HG03342 (cell line): Measurements from ENCODE around the gene LMAN2.
"Not testable (repeated sequence)": the region's sequence is repeated elsewhere in the genome, so short reads cannot be mapped to it uniquely, and the experiment has no call there.

Experiments used
- ATAC-seq: cut with Tn5 transposase; IDR thresholded peaks from one replicate; pipeline ENCODE4 v1.9.1; 2021; ENCODE audit warnings: mild to moderate bottlenecking, moderate library complexity; ENCODE audit not compliant: unreplicated experiment

The LMAN2 gene

DNA sequence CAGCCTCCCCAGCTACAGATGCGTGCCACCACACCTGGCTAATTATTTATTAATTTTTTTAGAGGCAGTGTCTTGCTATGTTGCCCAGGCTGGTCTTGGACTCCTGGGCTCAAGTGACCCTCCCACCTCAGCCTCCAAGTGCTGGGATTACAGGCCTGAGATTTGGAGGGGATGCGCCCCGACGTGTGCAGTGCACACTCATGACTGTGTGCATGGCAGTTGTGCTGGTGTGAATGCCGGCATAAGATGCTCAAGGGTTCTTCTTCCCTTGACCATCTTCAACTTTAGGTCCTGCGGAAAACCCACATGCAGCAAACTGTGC is 29.3 kb upstream of the LMAN2 start:
- ATAC-seq = no peak

DNA sequence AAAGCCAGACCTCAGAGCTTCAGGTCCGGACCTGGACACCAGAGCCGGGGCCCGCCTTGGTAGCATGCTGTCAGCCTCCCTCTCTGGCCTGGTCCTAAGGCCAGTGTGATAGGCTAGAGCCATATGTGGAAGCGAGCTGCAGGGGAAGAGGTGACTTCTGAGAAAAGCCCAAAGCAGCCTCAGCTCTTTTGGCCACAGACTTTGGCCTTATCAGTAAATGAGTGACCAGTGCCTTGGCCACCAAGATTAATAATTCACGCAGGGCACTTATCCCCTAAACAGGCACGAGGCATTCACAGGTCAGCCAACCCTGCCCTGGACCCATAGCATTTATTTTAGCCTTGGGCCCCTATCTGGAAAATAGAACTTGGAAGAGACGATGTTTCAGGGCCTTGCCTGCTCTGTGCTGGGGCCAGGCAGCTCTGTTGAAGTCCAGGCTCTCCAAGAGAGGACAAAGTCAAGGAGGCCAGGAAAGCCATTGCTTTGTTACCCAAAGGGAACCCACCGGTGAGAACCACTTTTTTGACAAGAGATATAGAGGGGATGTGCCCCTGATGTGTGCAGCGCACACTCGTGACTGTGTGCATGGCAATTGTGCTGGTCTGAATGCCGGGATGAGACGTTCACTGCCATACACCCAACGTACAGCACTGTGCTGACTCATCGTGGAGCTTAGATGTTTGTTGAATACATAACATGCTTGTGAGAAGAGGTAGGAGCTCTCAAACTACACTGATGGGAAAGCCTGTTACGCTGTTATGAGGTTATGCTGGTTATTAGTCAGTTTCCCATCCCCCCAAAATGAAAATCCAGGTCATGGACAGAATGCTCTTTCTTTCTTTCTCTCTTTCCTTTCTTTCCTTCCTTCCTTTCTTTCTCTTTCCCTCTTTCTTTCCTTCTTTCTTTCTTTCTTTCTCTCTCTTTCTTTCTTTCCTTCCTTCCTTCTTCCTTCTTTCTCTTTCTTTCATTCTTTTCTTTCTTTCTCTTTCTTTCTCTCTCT is 27.7 kb upstream of the LMAN2 start:
- peak; percentile 54 for ATAC-seq

DNA sequence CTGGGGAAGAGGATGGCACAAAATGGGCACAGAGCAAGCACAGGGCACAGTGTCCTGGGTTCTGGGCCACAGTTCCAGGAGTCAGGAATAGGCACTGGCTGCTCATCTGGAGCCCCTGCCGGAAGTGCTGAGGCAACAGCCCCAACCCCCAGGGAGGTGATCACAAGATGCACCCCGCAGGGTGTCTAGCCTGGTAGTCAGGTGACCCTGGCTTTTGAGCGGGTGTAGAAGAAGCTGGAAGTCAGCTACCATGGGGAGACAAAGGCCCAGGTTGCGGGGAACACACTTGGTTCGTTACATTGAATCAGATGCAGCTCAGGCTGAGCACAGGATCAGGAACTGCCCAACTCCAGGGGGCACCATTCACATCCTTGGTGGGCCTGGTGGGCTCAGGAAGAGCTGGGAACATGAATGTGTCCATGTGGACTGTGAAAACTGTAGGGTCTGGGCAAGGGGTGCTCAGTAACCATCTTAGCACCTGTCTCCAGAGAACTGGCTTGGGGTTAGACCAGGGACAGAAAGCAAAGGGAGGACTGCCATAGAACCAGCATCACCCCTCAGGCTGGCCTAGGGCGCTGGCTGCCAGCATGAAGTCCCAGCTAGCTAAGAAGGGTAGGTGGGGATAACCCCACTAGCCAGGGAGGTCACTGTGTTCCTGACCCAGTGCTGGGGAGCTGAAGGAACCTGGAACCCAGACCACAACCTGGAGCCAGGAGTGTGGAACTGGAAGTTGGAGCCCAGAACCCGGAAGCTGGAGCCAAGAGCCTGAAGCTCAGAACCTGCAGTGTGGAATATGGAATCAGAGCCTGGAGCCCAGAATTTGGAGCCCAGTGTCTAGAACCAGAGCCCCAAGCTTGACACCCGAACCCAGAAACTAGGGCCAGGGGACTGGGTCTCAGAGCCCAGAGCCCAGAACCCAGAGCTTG is 26.6 kb upstream of the LMAN2 start:
- ATAC-seq = no peak

DNA sequence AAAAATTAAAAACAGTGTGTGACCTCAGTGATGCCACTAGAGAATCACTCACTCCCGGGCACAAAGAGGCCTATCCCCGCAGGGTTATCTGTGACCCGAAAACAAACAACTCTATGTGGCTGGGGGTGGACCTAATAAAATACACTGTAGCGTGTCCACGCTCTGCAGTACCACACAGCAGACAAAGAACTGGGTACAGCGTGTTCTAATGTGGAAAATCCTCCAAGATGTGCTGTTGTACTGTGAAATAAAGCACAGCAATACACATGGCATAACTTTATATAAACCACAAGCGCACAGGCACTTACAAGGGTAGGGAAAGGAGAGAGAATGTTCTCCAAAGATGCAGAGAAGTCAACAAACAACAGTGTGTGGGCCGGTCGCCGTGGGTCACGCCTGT is 24.6 kb upstream of the LMAN2 start:
- ATAC-seq = no peak

DNA sequence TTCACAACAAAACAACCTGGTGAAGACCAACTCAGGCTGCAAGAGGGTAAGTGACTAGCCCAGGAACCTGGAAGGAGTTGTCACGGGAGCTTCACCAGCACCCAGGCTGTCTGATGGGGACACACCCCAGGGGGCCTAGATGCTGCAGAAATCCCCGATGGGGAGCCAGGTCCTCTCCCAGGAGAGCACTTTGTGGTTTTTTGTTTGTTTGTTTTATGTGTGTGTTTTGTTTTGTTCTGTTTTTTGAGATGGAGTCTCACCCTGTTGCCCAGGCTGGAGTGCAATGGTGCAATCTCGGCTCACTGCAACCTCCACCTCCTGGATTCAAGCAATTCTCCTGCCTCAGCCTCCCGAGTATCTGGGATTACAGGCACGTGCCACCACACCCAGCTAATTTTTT is 24.0 kb upstream of the LMAN2 start:
- not testable (repeated sequence) for ATAC-seq

DNA sequence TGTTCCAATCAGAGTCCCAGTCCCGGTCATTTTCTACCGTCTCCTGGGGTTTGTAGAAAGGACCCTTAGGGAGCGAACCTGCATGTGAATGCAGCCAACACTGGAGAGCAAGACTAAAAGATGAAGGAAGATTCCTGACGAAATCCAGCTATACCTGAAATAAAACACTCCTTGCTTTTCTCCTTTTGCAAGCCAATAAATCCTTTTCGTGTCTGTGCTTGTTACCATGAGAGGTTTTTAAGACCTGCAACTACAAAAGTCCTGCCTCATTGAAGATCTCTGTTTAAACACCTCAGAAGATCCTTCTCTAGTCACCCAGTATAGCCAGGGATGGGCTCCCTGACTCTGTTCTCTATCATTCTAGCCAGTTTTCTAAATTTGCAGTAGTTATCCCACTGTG is 22.7 kb upstream of the LMAN2 start:
- ATAC-seq = no peak

DNA sequence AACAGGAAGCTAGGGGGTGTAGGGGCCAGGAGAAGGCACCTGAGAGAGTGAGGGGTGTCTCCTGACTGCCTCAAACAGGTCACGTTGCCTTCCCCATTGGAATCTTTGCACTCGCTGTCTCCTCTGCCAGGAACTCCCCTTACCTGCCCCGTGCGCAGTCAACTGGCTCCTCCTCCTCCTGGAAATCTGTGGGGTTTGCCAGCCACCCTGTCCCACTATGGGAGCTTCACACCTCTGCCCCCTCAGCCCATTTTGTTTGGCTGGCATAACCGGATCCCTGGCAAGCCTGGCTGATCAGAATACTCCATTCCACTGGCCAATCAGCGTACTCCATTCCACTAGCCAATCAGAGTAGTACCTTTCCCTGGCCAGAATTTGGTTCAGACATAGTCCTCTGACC is 22.3 kb upstream of the LMAN2 start:
- ATAC-seq = no peak

DNA sequence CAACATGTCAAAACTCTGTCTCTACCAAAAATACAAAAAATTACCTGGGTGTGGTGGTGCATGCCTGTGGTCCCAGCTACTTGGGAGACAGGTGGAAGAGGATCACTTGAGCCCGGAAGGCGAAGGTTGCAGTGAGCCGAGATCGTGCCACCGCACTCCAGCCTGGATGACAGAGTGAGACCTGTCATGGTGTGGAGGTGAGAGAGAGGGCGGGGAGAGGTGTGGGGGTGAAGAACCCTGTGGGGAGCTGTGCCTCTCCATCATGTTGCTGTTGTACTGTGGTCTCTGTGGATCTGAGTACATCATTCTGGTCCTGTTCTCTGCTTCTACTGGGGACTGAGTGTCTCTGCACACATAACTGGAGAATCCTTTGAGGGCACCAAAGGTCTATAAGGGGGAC is 21.4 kb upstream of the LMAN2 start:
- ATAC-seq = no peak

DNA sequence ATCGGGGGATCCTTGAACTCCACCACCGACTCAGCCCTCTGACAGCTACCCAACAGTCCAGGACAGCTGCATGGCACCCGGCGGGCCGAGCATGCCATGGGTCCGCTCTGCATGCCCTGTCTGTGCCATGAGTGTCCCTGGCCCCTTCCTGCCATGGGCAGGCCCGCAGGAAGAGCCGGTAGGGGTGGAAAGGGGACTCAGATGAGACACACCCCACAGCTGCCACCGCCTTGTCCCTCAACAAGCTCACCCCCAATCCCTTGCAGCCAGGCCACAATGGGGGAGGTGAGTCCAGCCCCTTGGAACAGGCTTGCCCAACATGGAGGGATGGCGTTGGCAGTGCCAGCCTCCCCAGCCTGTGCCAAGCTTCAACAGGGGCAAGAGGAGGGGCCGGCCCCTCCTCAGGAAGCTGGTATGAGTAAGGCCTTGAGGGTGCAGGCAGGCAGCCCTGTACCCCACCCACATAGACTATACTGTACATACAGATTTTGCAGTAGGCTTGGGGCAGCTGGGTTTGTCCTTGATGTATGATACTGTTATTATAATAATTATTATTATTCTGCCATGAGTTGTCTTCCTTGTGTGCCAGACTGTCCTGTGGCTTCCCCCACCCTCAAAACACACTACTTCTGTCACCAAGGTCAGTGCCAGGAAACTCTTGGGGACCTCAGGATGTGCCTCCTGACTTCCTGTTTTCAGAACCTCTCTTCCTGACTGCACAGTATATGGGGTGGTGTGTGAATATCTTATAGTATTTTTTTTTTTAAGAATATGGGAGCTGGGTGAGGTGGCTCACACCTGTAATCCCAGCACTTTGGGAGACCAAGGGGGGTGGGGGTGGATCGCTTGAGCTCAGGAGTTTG is 20.8 kb upstream of the LMAN2 start:
- ATAC-seq = no peak

DNA sequence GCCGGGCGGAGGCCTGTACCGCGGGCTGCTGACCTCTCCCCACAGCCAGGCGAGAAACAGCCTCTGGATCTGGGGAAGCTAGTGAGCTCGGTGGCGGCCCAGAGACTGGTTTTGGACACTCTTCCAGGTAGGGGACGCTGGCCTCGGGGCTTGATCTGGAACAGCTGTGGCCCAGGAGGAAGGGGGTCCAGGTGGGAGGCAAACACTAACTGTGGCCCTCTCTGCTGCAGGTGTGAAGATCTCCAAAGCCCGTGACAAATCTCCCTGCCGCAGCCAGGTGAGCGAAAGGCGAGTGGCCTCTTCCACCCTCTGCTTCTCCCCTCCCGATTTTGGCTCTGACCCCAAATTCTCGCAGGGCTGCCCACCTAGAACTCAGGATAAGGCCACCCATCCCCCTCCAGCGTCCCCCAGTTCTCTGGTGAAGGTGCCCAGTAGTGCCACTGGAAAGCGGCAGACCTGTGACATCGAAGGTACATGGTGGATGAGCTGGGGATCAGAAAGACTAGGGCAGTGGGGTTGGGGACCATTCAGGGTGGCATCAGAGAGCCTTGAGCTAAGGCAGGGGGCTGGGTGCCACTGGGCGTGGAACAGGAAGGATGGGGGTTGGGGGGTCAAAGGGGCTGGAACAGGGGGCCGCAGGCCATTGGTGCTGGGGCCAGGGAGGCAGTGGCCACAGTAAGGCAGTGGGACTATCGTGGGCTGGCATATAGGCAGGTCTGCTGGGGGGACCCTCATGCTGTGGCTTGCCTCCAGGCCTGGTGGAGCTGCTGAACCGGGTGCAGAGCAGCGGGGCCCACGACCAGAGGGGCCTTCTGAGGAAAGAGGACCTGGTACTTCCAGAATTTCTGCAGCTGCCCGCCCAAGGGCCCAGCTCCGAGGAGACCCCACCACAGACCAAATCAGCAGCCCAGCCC is 19.9 kb upstream of the LMAN2 start:
- ATAC-seq = no peak

DNA sequence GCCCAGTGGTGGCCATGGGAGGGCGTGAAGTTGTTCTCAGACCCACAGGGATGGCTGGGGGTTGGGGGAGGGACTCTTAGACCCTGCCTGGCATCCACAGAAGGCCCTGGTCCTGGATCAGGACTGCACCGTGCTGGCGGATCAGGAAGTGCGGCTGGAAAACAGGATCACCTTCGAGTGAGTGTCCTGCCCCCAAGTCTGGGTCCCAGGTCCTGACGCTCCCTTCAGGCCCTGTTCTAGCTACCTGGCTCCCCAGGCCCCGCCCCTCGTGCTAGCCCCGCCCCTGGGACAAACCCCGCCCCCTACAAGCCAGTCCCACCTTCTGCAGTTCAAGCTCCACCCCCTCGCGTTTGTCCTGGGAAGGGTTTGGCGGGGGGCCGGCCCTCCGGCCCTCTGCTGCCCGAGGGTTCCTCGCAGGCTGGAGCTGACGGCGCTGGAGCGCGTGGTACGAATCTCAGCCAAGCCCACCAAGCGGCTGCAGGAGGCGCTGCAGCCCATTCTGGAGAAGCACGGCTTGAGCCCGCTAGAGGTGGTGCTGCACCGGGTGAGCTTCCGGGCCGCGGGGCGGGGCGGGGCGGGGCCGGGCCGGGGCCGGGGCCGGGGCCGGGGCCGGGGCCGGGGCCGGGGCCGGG is 19.1 kb upstream of the LMAN2 start:
- ATAC-seq = no peak

DNA sequence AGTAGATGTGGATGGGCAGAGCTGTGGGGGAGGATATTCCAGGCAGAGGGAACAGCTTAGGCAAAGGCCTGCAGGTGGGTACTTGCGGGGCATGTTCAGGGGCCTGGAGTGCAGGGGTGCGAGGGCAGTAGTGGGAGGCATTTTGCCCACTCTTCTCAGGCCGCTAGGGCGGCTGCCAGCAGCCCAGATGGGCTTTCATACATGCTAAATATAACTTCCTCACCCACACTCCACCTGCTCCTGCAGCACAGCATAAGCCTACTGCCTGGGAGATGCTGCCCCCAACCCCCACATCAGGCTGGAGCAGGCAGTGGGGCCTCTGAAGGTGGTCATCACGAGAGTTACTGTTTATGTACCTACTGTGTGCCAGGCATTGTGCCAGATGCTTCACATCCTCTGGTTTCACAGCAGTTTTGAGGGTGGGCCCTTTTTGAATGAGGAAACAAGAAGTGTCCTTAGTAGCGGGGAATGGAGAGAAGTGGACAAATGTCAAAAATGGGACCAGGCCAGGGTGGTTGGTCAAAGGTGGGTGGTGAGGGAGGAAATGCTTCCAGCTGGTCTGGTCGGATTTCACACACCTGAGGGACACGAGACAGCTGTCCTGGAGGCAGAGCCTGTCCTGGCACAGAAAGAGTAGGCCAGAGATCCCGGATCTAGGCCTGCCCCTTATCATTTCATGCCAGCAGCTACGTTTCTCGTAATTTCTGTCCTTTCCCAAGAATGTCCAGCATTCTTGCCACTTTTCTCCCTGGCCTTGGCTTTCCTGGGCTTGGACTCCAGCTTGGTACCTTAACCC is 18.4 kb upstream of the LMAN2 start:
- ATAC-seq = no peak

DNA sequence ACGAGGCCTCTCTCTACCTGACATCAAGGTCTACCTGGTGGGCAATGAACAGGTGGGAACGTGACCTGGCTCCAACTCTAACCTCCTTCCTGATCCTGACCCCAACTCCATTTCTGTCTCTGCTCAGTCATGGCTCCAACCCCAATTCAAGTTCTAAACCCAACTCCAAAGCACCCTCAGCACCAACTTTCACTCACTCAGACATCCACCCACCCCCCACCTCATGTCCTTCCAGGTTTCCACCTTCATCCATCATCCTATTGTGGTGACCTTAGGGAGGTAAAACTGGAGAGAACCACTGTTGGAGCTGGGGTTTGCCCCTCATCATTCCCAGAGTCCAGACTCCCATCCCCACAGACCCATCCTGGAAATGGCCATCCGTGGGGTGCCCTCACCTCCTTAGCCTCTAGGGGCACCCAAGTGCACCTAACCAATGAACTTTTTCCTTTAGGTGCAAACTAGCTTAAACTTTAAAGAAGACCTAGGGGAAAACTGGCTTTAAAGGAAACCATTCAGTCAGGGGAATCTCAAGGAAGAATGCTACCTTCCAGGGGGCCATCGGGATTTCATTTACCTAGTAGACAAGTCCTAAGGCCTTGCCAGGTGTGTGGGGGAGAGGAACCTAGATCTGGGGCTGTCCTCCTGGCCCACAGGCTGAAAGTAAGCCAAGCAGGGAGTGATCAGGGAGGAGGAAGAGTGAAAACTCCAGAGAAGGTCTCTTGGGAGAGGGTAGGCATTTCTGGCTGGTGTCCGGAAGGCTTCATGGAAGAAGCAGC is 17.6 kb upstream of the LMAN2 start:
- ATAC-seq = no peak

DNA sequence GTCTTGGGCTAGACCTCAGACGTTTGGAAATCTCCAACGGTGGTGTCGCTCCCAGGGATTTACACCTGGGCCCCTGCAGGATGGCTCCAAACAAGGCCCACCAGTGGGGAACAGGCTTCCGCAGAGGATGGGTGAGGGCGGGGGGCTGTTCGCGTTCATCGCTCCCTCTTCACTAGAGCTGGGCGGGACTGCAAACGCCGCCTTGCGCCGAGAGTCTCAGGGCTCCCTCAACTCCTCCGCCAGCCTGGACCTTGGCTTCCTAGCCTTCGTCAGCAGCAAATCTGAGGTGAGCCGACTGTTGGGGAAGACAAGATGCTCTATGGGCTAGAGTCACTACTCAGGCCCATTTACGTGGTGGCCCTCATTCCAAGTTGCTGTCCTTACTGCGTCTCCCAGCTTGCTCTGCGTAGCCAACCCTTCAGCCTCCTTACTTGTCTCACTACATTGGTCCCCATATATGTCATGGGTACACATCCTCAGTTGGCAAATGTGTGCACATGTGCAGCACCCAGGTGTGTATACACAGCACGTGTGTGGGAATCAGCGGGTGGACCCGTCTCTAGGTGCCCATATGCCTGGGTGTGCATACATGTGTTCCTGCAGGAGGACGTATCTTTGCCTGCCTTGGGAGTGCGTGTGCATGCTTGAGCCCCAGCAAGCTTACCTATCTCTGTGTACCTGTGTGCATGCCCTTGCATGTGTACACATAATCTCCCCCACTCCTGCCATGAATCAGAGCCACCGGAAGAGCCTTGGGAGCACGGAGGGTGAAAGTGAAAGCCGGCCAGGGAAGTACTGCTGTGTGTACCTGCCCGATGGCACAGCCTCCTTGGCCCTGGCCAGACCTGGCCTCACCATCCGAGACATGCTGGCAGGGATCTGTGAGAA is 16.8 kb upstream of the LMAN2 start:
- no peak for ATAC-seq

DNA sequence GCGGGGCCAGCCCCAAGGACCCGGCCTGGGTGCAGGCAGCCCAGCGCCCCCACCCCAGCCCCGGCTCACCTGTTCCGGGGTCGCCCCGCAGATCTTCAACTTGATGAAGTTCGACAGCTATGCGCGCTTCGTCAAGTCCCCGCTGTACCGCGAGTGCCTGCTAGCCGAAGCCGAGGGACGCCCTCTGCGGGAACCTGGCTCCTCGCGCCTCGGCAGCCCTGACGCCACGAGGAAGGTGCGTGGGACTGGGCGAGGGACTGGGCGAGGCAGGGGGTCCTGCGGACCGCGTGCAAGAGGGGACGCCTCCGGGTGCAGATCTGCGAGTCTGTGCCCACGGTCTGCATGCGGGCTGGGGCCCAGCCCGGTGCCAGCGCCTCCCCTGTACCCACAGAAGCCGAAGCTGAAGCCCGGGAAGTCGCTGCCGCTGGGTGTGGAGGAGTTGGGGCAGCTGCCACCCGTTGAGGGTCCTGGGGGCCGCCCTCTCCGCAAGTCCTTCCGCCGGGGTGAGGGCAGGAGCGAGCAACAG is 15.9 kb upstream of the LMAN2 start:
- no peak for ATAC-seq

DNA sequence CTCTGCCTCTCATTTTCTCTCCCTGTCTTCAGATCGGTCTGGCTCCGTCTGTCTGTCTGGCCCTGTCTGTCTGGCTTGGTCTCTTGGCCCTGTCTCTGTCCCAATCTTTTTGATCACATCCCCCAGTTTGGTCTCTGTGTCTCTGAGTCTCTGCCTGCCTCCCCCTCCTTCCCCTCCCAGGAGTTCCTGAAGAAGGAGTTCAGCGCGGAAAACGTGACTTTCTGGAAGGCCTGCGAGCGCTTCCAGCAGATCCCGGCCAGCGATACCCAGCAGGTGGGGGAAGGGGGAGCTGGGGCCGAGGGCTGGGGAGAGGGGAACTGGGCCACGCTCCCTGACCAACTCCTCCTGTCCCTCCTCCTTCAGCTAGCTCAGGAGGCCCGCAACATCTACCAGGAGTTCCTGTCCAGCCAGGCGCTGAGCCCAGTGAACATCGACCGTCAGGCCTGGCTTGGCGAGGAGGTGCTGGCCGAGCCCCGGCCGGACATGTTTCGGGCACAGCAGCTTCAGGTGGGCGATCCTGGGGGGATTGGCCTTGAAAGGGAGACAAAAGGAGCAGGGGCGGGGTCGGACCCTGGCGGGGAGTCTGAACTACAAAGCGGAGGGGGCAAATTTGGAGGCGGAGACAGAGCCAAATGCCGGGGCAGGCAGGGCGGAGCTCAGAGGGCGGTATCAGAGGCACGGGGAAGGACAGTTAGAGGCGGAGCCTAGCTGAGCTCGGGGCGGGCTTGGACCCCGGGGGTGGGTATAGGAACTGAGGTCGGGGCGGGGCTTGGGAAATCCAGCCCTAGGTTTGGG is 15.3 kb upstream of the LMAN2 start:
- no peak for ATAC-seq
